Measurements from ENCODE around the gene ACSM6. TPM values are rescaled to one million over a fixed set of nuclear protein-coding genes. Genes with fewer than 3 reads are reported as not detected.

Gene ACSM6
- total RNA-seq, 2 donors from 2014 or later, result not detected

DNA sequence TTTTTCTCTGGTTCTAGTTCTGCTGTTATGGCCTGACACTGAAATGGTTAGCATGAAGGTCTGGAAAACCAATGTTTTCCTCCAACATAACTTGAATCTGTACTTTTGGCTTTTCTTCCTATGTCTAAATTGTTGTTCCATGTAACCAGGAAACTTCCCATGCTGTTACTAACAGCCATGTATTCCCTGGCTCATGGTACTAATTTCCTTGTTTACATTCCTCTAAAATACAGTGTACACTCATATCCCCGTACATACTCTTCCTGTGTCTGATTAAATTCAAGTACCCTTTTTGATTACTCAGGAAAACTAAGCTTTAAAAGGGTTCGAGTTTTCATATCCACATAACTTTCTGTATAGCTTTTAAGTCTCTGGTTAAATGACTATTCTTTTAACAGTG lies 12.3 kb upstream of the ACSM6 start:
- no peaks in the 10 kb centered on the region for H3K36me3 ChIP-seq
- no peak overlapping the region for H3K27ac ChIP-seq
- H3K4me1 ChIP-seq (ENCODE audit: control insufficient read depth in 1 of 2, low read depth in 2 of 2), result peaks cover 0 to 3% of the 10 kb centered on the region in 2 donors
- ATAC-seq (ENCODE audit: insufficient number of reproducible peaks, low FRiP score, low read depth) (no peak), DNase-seq (ENCODE audit: low spot score) (no peak)
- TF ChIP-seq, protein P1, sequence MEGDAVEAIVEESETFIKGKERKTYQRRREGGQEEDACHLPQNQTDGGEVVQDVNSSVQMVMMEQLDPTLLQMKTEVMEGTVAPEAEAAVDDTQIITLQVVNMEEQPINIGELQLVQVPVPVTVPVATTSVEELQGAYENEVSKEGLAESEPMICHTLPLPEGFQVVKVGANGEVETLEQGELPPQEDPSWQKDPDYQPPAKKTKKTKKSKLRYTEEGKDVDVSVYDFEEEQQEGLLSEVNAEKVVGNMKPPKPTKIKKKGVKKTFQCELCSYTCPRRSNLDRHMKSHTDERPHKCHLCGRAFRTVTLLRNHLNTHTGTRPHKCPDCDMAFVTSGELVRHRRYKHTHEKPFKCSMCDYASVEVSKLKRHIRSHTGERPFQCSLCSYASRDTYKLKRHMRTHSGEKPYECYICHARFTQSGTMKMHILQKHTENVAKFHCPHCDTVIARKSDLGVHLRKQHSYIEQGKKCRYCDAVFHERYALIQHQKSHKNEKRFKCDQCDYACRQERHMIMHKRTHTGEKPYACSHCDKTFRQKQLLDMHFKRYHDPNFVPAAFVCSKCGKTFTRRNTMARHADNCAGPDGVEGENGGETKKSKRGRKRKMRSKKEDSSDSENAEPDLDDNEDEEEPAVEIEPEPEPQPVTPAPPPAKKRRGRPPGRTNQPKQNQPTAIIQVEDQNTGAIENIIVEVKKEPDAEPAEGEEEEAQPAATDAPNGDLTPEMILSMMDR (IDR thresholded peaks at IDR 0.05), result no peak
- H3K4me3 ChIP-seq, result no peak overlapping the region
- H3K9me3 ChIP-seq, result no peaks in the 10 kb centered on the region
- no peaks in the 10 kb centered on the region for H3K27me3 ChIP-seq (replicated peaks; ENCODE audit: insufficient read depth)

DNA sequence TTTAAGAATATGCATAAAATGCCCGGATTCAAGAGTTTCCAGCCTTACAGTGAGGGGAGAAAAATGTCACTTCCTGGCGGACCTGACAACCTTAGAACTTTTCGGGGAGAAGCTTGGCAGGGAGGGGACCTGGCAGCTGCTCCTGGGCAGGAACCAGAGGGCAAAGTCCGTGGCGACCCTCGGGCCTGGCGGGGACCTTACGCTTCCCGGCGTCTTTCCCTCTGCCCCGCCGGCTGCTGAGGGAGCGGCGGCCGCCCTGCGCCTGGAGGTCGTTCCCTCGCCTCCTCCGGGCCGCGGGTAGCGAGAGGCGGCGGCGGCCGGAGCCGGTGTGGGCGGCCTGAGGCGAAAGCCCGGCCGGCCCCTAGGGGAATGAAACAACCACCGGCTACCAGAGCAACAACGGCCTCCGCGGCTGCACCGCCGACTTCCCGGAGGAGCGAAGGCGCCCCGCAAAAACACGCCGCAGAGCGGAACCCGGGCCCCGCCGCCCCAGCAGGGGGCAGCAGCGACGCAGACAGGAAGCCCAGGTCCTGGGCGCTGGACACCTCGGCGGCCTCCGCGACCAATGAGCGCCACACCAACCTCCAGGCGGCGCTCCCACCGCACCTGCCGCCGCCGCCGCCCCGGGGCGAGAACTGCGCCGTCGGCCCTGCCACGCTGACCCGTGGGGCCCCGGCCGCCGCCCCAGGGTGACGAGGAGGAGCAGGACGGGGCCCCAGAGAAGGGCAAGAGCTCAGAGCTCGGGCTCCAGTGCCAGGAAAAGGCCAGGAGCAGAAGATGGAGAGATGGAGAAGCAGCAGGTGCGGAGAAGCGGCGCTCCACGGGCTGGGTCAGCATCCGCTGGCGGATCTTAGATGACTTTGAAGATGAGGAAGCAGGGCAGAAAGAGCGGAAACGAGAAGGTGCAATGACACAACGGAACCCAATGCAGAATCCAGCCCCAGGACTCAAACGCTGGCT lies 10.5 kb upstream of the ACSM6 start:
- Histone ChIP-seq H3K27ac (peak overlapping the region; percentile 73 to 78), H3K36me3 (no peaks in the 10 kb centered on the region), H3K9me3 (no peaks in the 10 kb centered on the region), H3K27me3 (replicated peaks; ENCODE audit: insufficient read depth) (no peaks in the 10 kb centered on the region), H3K4me1 (ENCODE audit: control insufficient read depth in 1 of 2, low read depth in 2 of 2) (peaks cover 0 to 3% of the 10 kb centered on the region in 2 donors), H3K4me3 (peak overlapping the region; percentile 92)
- DNase-seq (ENCODE audit: low spot score) (peak; percentile 27), ATAC-seq (ENCODE audit: insufficient number of reproducible peaks, low FRiP score, low read depth) (peak; percentile 77)
- TF ChIP-seq, protein P1 (IDR thresholded peaks at IDR 0.05), result peak; percentile 93

DNA sequence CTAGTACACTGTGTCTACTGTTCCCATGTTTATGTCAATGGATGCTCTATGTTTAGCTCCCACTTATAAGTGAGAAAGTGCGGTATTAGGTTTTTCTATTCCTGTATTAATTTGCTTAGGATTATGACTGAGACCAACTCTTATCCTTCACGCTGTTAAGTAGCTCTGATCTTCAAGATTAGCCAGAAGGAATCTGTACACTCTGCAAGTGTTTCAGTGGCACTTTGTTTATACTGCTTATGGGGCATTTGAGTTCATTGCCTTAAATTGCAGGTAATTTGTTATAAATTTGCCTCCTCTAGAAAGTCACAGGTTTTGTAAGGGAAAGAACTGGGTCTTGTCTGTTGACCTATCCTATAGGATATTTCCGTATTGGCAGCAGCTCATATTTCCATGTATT lies 6.4 kb upstream of the ACSM6 start:
- Histone ChIP-seq H3K4me3 (no peak overlapping the region), H3K27me3 (replicated peaks; ENCODE audit: insufficient read depth) (no peaks in the 10 kb centered on the region), H3K9me3 (no peaks in the 10 kb centered on the region), H3K36me3 (no peaks in the 10 kb centered on the region), H3K4me1 (ENCODE audit: control insufficient read depth in 1 of 2, low read depth in 2 of 2) (peaks cover 0 to 3% of the 10 kb centered on the region in 2 donors), H3K27ac (no peak overlapping the region)
- TF ChIP-seq, protein P1 (IDR thresholded peaks at IDR 0.05), result no peak
- ATAC-seq (ENCODE audit: insufficient number of reproducible peaks, low FRiP score, low read depth), result no peak
- no peak for DNase-seq (ENCODE audit: low spot score)

DNA sequence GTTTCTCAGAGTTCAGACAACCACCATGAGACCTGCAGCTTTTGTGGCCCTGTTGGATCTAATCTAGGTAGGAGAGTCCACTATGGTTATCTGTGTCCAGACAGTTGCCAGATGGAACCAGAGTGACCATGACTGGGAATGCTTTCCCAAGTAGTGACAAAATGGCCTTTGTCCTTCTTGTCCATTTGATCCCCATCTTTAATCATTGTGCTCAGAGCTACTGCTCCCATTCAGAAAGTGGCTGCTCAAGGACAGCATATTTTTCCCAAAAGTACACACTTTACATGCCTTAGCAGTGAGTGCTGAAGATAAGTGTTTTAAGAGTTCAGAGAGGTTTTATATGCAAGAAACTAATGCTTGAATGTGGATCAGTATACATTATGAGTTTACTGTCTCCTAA lies 5.4 kb upstream of the ACSM6 start:
- Histone ChIP-seq H3K9me3 (no peaks in the 10 kb centered on the region), H3K4me3 (no peak overlapping the region), H3K27ac (no peak overlapping the region), H3K27me3 (replicated peaks; ENCODE audit: insufficient read depth) (no peaks in the 10 kb centered on the region), H3K4me1 (ENCODE audit: control insufficient read depth in 1 of 2, low read depth in 2 of 2) (no peaks in the 10 kb centered on the region), H3K36me3 (no peaks in the 10 kb centered on the region)
- TF ChIP-seq, protein P1 (IDR thresholded peaks at IDR 0.05), result no peak
- DNase-seq (ENCODE audit: low spot score) (no peak), ATAC-seq (ENCODE audit: insufficient number of reproducible peaks, low FRiP score, low read depth) (no peak)

DNA sequence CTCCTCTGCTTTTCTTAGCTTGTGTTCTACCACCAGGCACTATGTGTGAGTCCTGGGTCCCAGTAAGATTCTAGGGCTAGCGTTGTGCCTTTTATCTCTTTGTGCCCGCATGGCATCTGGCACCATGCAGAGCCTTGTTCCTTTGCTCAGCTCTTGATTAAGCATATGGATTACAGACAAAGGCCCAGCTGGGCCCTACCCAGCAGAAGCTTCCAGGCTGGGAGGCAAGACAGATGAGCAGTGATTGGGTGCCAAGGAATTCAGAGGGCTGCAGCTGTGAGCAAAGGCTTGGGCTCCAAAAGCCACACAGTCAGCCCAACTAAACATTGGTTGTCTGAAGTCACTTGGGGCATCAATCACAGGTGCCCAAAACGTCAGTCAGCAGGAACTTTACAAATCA lies 2.0 kb downstream of the ACSM6 start:
- TF ChIP-seq, protein P1 (IDR thresholded peaks at IDR 0.05), result no peak
- no peaks in the 10 kb centered on the region for H3K27me3 ChIP-seq (replicated peaks; ENCODE audit: insufficient read depth)
- H3K9me3 ChIP-seq, result no peaks in the 10 kb centered on the region
- DNase-seq (ENCODE audit: low spot score), result no peak
- ATAC-seq (ENCODE audit: insufficient number of reproducible peaks, low FRiP score, low read depth), result no peak
- peaks cover 0 to 19% of the 10 kb centered on the region in 2 donors for H3K4me1 ChIP-seq (ENCODE audit: control insufficient read depth in 1 of 2, low read depth in 2 of 2)
- no peak overlapping the region for H3K4me3 ChIP-seq
- no peak overlapping the region for H3K27ac ChIP-seq
- H3K36me3 ChIP-seq, result no peaks in the 10 kb centered on the region
